HG03354 (cell line): ENCODE results near the gene SCIMP.
A peak's percentile ranks its signal among the peaks of the same experiment; 100 is the strongest.
"Not testable (repeated sequence)": the region's sequence is repeated elsewhere in the genome, so short reads cannot be mapped to it uniquely, and the experiment has no call there.

Experiments used
- ATAC-seq: cut with Tn5 transposase; IDR thresholded peaks from one replicate; pipeline ENCODE4 v1.9.1; 2021; ENCODE audit warnings: mild to moderate bottlenecking; ENCODE audit not compliant: unreplicated experiment, poor library complexity, severe bottlenecking

SCIMP gene

GRCh38 chr17:5198472-5198871 is 36.2 kb downstream of the SCIMP start:
- ATAC-seq, result no peak

GRCh38 chr17:5194346-5194745 is 40.3 kb downstream of the SCIMP start:
- ATAC-seq, result no peak

DNA sequence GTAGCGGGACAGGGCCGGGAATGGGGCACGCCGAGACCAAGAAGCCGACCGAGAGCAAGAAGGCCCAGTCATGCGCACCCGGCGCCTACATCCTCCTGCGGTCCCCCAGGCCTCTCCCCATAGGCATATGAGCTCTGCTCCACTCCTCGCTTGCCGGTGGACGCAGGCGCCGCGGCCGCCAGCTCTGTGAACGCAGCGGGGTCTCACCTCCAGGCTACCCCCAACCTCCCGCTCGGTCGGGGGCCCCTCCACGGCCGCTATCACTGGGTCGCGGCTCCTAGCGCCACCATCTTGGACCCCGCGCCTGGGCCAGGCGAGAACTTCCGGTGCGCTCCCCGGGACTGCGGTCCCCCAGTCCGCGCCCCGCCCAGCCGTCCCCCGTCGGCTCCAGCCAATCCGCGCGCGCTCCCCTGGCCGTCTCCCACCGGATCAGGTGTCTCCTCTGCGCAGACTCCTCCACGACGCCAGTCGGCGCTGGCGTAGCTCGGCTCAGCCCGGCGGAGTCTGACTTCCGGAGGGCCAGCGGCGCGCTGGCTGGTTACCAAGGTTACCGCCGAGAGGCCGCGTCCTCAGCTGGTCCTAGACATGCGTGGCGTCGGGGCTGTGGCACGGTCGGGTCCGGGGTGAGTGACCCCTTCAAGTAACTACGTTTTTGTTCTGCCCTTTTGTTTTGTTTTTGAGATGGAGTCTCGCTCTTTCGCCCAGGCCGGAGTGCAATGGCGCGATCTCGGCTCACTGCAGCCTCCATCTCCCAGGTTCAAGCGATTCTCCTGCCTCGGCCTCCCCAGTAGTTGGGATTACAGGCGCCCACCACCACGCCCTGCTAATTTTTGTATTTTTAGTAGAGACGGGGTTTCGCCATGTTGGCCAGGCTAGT is 42.9 kb downstream of the SCIMP start, which contains the start of gene ZNF594:
TSS of gene ZNF594 (minus strand) at position 328 of the 877 bp plus-strand sequence. CDS start 7,612 bp downstream, outside the sequence.
- ATAC-seq, result peak; percentile 95

GRCh38 chr17:5184288-5184687 is 50.4 kb downstream of the SCIMP start:
- no peak for ATAC-seq

DNA sequence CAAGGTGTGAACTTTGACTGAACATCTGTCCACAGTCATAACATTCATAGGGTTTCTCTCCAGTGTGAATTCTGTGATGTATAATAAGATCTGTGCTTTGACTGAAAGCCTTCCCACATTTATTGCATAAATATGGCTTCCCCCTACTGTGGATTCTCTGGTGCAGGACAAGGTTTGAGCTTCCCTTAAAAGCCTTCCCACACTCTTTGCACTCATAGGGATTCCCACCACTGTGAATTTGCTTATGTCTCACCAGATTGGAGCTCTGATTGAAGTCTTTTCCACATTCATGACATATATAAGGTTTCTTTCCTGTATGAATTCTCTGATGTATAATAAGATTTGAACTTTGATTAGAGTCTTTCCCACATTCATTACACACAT is 51.3 kb downstream of the SCIMP start:
- no peak for ATAC-seq

DNA sequence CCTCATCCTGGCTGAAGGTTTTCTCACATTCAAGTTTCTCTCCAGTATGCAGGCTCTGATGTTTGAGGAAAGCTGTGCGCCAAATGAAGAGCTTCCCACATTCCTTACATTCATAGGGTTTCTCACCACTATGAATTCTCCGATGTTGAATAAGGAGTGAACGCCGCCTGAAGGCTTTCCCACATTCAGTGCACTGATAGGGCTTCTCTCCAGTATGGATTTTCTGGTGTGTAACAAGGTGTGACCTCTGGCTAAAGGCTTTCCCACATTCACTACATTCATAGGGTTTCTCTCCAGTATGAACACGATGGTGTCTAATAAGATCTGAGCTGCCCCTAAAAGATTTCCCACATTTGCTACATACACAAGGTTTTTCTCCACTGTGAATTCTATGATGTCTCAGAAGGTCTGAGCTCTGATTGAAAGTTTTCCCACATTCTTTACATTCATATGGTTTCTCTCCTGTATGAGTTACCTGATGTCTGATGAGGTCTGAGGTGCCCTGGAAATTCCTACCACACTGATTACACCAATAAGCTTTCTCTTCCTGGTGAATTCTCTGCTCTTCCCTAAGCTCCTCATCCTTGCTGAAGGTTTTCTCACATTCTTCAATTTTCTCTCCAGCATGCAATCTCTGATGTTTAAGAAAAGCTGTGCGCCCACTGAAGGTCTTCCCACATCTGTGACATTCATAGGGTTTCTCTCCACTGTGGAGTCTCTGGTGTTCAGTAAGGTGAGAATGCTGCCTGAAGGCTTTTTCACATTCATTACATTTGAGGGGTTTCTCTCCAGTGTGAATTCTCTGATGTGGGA is 51.9 kb downstream of the SCIMP start:
- no peak for ATAC-seq

DNA sequence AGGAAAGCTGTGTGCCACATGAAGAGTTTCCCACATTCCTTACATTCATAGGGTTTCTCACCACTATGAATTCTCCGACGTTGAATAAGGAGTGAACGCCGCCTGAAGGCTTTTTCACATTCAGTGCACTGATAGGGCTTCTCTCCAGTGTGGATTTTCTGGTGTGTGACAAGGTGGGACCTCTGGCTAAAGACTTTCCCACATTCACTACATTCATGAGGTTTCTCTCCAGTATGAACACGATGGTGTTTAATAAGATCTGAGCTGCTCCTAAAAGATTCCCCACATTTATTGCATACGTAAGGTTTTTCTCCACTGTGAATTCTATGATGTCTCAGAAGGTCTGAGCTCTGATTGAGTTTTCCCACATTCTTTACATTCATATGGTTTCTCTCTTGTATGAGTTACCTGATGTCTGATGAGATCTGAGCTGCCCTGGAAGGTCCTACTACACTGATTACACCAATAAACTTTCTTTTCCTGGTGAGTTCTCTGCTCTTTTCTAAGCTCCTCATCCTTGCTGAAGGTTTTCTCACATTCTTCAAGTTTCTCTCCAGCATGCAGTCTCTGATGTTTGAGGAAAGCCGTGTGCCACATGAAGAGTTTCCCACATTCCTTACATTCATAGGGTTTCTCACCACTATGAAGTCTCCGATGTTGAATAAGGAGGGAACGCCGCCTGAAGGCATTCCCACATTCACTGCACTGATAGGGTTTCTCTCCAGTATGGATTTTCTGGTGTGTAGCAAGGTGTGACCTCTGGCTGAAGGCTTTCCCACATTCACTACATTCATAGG is 53.0 kb downstream of the SCIMP start:
- no peak for ATAC-seq

DNA sequence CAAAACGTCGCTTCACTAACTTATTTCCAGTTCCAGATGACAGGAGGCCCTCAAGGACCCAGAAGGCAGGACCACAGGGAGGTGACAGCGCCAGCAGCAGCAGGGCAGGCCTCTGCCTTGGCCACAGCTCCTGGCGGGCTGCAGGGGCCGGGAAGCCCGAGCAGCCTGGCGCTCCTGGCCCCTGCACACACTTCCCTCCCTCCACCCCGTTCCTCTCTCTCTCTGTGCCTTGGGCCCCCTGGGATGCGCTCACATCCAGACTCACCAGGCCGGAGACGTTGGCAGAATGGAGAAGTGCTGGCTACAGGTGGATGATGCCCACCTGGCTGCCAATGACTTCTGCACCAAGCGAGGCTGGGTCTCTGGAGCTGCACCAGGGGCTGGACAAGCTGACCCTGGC is 55.7 kb downstream of the SCIMP start:
- ATAC-seq, result no peak

- ATAC-seq, result not testable (repeated sequence)
Measured at GRCh38 chr17:5175027-5175426, 59.6 kb downstream of the SCIMP start.

GRCh38 chr17:5165791-5166564 is 68.7 kb downstream of the SCIMP start:
- ATAC-seq, result not testable (repeated sequence)

DNA sequence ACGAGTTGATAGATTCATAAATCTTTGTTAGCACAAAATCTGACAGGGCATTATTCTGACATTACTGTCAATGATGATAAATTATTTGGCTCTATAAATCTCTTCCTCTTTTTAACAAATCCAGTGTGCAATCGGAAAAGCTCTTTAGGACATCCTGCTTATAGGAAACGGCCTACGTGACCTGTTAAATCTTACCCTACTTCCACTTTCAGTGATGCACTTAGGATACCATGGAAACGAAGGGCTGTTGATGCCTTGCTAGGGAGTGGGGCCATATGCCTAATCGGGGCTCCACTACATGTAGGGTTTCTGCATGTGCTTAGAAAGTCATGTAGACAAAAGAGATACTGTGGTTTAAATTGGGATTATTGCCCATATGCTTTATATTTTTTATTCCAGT is 70.2 kb downstream of the SCIMP start:
- no peak for ATAC-seq

DNA sequence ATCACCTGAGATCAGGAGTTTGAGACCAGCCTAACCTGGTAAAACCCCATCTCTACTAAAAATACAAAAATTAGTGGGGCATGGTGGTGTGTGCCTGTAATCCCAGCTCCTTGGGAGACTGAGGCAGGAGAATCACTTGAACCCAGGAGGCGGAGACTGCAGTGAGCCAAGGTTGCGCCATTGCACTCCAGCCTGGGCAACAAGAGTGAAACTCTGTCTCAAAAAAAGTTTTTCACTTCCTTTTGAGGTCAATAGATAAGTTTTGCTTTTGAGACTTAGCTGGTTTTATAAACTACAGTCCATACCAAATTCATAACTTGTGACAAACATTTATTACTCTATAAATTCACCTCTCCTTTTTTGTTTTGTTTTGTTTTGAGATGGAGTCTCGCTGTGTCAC is 72.9 kb downstream of the SCIMP start:
- ATAC-seq, result not testable (repeated sequence)

DNA sequence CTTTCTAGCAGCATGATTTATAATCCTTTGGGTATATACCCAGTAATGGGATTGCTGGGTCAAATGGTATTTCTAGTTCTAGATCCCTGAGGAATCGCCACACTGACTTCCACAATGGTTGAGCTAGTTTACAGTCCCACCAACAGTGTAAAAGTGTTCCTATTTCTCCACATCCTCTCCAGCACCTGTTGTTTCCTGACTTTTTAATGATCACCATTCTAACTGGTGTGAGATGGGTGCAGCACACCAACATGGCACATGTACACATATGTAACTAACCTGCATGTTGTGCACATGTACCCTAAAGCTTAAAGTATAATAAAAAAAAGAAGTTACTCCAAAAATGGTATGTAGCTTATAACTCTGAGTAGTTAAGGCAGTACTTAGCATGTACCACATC is 74.0 kb downstream of the SCIMP start:
- ATAC-seq, result not testable (repeated sequence)
